Loucy (cell line): ENCODE measurements around the gene PSMB1.
A peak's percentile ranks its signal among the peaks of the same experiment; 100 is the strongest.

Source experiments
- H2AFZ ChIP-seq: fragments of 200-600 bp; sonication (generic); 2 replicates; pipeline ENCODE4 v1.6.0; 2016; ENCODE audit warnings: antibody characterized with exemption, mild to moderate bottlenecking, low read length, moderate library complexity
- H3F3A ChIP-seq: fragments of 200-600 bp; 2 replicates; pipeline ENCODE4 v1.6.0; 2016; ENCODE audit warnings: antibody characterized with exemption, low read depth, mild to moderate bottlenecking
- H3K27me3 ChIP-seq: fragments of 200-600 bp; sonication (generic); 2 replicates; pipeline ENCODE4 v1.6.1; 2014; ENCODE audit warnings: low read length, mild to moderate bottlenecking; ENCODE audit not compliant: insufficient read depth, poor library complexity, severe bottlenecking
- H3K36me3 ChIP-seq: fragments of 200-600 bp; sonication (generic); 2 replicates; pipeline ENCODE4 v1.6.1; 2016; ENCODE audit warnings: low read length; ENCODE audit not compliant: insufficient read depth
- H3K4me1 ChIP-seq: fragments of 200-600 bp; sonication (generic); 2 replicates; pipeline ENCODE4 v1.5.1; 2014; ENCODE audit warnings: low read length, mild to moderate bottlenecking; ENCODE audit not compliant: insufficient read depth, poor library complexity, severe bottlenecking
- H3K4me2 ChIP-seq: fragments of 200-600 bp; sonication (generic); 2 replicates; pipeline ENCODE4 v1.6.0; 2014; ENCODE audit warnings: antibody characterized with exemption, low read length, low read depth, mild to moderate bottlenecking; ENCODE audit not compliant: poor library complexity, severe bottlenecking
- H3K4me3 ChIP-seq: fragments of 200-600 bp; sonication (generic); 2 replicates; pipeline ENCODE4 v1.5.1; 2014; ENCODE audit warnings: low read length, mild to moderate bottlenecking, mixed read lengths; ENCODE audit not compliant: poor library complexity, severe bottlenecking
- H3K79me2 ChIP-seq: fragments of 200-600 bp; sonication (generic); 2 replicates; pipeline ENCODE4 v1.6.1; 2014; ENCODE audit warnings: low read length; ENCODE audit not compliant: insufficient read depth
- H3K9ac ChIP-seq: fragments of 200-600 bp; sonication (generic); 2 replicates; pipeline ENCODE4 v1.6.0; 2014; ENCODE audit warnings: mild to moderate bottlenecking, low read depth, low read length, moderate library complexity; ENCODE audit not compliant: poor library complexity, severe bottlenecking
- H3K9me2 ChIP-seq: fragments of 200-600 bp; sonication (generic); replicated peaks from 2 replicates; pipeline ENCODE4 v1.6.1; 2016; ENCODE audit warnings: low read depth, low read length, mixed read lengths
- H3K9me3 ChIP-seq: fragments of 200-600 bp; sonication (generic); 2 replicates; pipeline ENCODE4 v1.6.1; 2014; ENCODE audit warnings: mild to moderate bottlenecking, antibody characterized with exemption, low read length, low read depth; ENCODE audit not compliant: insufficient read depth
- H4K20me1 ChIP-seq: fragments of 200-600 bp; sonication (generic); 2 replicates; pipeline ENCODE4 v1.6.0; 2014; ENCODE audit warnings: antibody characterized with exemption, low read length, mild to moderate bottlenecking; ENCODE audit not compliant: insufficient read depth, poor library complexity, severe bottlenecking
- CTCF ChIP-seq: fragments of 200-600 bp; sonication (generic); conservative IDR thresholded peaks from 2 replicates; pipeline ENCODE4 v1.5.1; 2014; ENCODE audit warnings: mild to moderate bottlenecking, antibody characterized with exemption, low read length
- EZH2phosphoT487 ChIP-seq: fragments of 200-600 bp; IDR thresholded peaks from 2 replicates; pipeline ENCODE4 v1.6.1; 2018; ENCODE audit warnings: antibody characterized with exemption, mild to moderate bottlenecking, moderate library complexity, borderline replicate concordance

Gene PSMB1

GRCh38 chr6:170583756-170584180 lies 30.7 kb upstream of the PSMB1 start:
- peak overlapping the region; percentile 95 for H3K4me2 ChIP-seq
- no peaks in the 10 kb centered on the region for H3K9me2 ChIP-seq
- TF ChIP-seq CTCF (peak; percentile 52), EZH2phosphoT487 (no peak)
- peak overlapping the region; percentile 88 for H3K4me3 ChIP-seq
- H3K79me2 ChIP-seq, result peaks cover 28% of the 10 kb centered on the region
- peaks cover 14% of the 10 kb centered on the region for H4K20me1 ChIP-seq
- H3K4me1 ChIP-seq, result peaks cover 26% of the 10 kb centered on the region
- H3K9me3 ChIP-seq, result no peaks in the 10 kb centered on the region; the same call in 1 of the 2 replicates
- H3K27me3 ChIP-seq, result no peaks in the 10 kb centered on the region
- peak overlapping the region; percentile 82 for H3K9ac ChIP-seq
- H3F3A ChIP-seq, result no peaks in the 10 kb centered on the region
- peaks cover 5% of the 10 kb centered on the region; the same call in 1 of the 2 replicates for H3K36me3 ChIP-seq
- peak overlapping the region; percentile 93 for H2AFZ ChIP-seq

- no peak overlapping the region for H3K9ac ChIP-seq
- no peaks in the 10 kb centered on the region for H3K27me3 ChIP-seq
- H3K9me2 ChIP-seq, result no peaks in the 10 kb centered on the region
- no peak overlapping the region for H2AFZ ChIP-seq
- H3K36me3 ChIP-seq, result peaks cover 13% of the 10 kb centered on the region; the same call in 1 of the 2 replicates
- H4K20me1 ChIP-seq, result peaks cover 14% of the 10 kb centered on the region
- no peak overlapping the region for H3K4me3 ChIP-seq
- peaks cover 14% of the 10 kb centered on the region for H3K4me1 ChIP-seq
- H3K9me3 ChIP-seq, result no peaks in the 10 kb centered on the region
- H3K79me2 ChIP-seq, result peaks cover 21% of the 10 kb centered on the region
- TF ChIP-seq EZH2phosphoT487 (no peak), CTCF (no peak)
- no peak overlapping the region for H3K4me2 ChIP-seq
- H3F3A ChIP-seq, result no peaks in the 10 kb centered on the region
These were observed 25.8 kb upstream of the PSMB1 start for GRCh38 chr6:170578909-170579308.

- TF ChIP-seq CTCF, result peak; percentile 50
- no peak for TF ChIP-seq EZH2phosphoT487
- no peak overlapping the region for H3K9ac ChIP-seq
- H3K9me3 ChIP-seq, result no peaks in the 10 kb centered on the region
- H3K4me3 ChIP-seq, result no peak overlapping the region
- no peaks in the 10 kb centered on the region for H3F3A ChIP-seq
- no peak overlapping the region for H2AFZ ChIP-seq
- no peaks in the 10 kb centered on the region for H3K4me1 ChIP-seq
- H4K20me1 ChIP-seq, result no peaks in the 10 kb centered on the region
- H3K27me3 ChIP-seq, result no peaks in the 10 kb centered on the region
- H3K79me2 ChIP-seq, result no peaks in the 10 kb centered on the region
- H3K9me2 ChIP-seq, result no peaks in the 10 kb centered on the region
- H3K36me3 ChIP-seq, result peaks cover 38% of the 10 kb centered on the region; the same call in 1 of the 2 replicates
- H3K4me2 ChIP-seq, result no peak overlapping the region
These were observed 22.1 kb upstream of the PSMB1 start for GRCh38 chr6:170575250-170575649.
